ENCODE measurements around the gene NSF.

DNA sequence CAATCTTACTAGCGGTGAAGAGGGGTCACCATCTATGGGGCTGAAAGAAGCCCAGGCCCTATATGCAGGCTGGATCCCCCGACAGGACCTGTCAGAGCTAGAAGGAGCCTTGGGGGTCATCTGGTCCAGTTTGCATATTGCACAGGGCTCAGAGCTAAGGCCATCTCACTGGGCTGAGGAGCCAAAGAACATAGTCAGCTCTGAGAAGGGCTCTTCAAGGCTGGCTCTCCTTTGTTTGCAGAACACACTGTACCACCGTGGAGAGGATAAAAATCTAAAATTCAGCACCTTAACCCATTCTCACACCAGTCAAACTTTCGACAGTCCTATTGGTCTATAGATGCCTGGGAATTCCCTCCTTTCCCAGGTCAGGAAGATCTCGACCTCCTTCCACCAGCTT is 203.8 kb downstream of the NSF start:
- TF ChIP-seq, protein P1, sequence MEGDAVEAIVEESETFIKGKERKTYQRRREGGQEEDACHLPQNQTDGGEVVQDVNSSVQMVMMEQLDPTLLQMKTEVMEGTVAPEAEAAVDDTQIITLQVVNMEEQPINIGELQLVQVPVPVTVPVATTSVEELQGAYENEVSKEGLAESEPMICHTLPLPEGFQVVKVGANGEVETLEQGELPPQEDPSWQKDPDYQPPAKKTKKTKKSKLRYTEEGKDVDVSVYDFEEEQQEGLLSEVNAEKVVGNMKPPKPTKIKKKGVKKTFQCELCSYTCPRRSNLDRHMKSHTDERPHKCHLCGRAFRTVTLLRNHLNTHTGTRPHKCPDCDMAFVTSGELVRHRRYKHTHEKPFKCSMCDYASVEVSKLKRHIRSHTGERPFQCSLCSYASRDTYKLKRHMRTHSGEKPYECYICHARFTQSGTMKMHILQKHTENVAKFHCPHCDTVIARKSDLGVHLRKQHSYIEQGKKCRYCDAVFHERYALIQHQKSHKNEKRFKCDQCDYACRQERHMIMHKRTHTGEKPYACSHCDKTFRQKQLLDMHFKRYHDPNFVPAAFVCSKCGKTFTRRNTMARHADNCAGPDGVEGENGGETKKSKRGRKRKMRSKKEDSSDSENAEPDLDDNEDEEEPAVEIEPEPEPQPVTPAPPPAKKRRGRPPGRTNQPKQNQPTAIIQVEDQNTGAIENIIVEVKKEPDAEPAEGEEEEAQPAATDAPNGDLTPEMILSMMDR (IDR thresholded peaks at IDR 0.05): no peak
- no peak for TF ChIP-seq ZFX (IDR thresholded peaks at IDR 0.05; ENCODE audit: borderline replicate concordance)
